Measurements from ENCODE around the gene CRB1. TPM values are rescaled to one million over a fixed set of nuclear protein-coding genes. Genes with fewer than 3 reads are reported as not detected.

Gene CRB1
- total RNA-seq, 2 donors from 2014 or later: not detected

DNA sequence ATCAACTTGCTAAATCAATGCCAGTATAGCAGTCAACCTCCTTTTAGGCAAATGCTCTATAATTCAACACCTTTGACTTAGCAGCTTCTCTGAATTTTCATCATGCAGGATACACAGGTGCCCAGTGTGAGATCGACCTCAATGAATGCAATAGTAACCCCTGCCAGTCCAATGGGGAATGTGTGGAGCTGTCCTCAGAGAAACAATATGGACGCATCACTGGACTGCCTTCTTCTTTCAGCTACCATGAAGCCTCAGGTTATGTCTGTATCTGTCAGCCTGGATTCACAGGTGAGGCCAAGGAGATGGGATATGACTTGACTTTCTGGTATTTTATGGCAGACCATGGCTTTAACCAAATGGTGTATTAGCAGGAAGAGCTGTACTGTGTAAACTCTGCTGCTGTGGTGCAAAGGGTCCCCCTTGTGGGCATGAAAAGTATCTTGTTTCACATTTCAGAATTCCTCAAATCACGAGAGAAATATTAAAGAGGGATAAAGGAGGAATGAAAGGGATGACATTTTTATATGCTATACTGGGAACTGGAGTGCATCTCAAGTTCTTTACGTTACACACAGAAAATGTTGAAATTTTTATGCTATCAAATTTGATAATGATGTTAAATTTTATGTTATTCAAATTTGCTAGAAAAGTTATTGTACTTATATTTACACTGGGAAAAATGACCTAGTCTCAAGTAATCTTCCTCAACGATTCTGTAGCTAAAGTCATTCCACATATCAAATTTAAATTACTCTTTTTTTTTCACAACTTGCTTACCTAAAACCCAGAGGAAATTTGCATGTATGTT, 88.9 kb downstream of the CRB1 start:
- DNase-seq: peak; percentile 64
- Histone ChIP-seq H3K27me3 (ENCODE audit: control insufficient read depth, insufficient read depth, low read length, poor library complexity, severe bottlenecking) (no peaks in the 10 kb centered on the region), H3K36me3 (ENCODE audit: control insufficient read depth, insufficient read depth, low read length) (no peaks in the 10 kb centered on the region), H3K4me3 (ENCODE audit: low read length) (no peak overlapping the region), H3K9ac (ENCODE audit: extremely low read depth, low read length, poor library complexity, severe bottlenecking) (no peak overlapping the region), H3K27ac (ENCODE audit: low read depth, low read length) (no peak overlapping the region), H3K4me1 (ENCODE audit: control insufficient read depth, insufficient read depth, low read length) (no peaks in the 10 kb centered on the region), H3K9me3 (ENCODE audit: control insufficient read depth, low read length) (no peaks in the 10 kb centered on the region)
- WGBS, 2 experiments (ENCODE audit: insufficient coverage in 1 of 2, insufficient read length in 1 of 2): 71 to 74% methylated on average over 2 to 5 of the region's 5 CpGs
- Mint-ChIP-seq H3K4me1 (no peaks in the 10 kb centered on the region), H3K36me3 (ENCODE audit: low read depth) (no peaks in the 10 kb centered on the region), H3K9me3 (no peaks in the 10 kb centered on the region), H3K4me3 (no peak overlapping the region), H3K27me3 (ENCODE audit: insufficient read depth) (no peaks in the 10 kb centered on the region), H3K27ac (no peak overlapping the region)
- TF ChIP-seq, protein P1, sequence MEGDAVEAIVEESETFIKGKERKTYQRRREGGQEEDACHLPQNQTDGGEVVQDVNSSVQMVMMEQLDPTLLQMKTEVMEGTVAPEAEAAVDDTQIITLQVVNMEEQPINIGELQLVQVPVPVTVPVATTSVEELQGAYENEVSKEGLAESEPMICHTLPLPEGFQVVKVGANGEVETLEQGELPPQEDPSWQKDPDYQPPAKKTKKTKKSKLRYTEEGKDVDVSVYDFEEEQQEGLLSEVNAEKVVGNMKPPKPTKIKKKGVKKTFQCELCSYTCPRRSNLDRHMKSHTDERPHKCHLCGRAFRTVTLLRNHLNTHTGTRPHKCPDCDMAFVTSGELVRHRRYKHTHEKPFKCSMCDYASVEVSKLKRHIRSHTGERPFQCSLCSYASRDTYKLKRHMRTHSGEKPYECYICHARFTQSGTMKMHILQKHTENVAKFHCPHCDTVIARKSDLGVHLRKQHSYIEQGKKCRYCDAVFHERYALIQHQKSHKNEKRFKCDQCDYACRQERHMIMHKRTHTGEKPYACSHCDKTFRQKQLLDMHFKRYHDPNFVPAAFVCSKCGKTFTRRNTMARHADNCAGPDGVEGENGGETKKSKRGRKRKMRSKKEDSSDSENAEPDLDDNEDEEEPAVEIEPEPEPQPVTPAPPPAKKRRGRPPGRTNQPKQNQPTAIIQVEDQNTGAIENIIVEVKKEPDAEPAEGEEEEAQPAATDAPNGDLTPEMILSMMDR (conservative IDR thresholded peaks at IDR 0.05): peak; percentile 91

DNA sequence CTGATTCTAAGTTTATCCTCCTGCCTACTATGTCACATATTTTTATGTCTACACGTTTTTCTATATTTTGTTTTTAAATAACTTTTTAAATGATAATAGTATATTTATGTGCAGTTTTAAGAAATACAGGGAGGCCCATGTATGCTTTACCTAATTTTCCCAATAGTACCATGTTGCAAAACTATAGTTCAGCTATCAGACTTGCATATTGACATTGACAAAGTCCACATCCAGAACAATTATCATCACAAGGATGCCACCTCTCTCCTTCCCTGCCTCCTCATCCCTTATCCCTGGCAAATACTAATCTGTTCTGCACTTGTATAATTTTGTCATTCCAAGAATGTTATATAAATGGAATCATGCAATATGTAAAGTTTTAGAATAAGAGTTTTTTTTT, 90.9 kb downstream of the CRB1 start:
- Histone ChIP-seq H3K27me3 (ENCODE audit: control insufficient read depth, insufficient read depth, low read length, poor library complexity, severe bottlenecking) (no peaks in the 10 kb centered on the region), H3K36me3 (ENCODE audit: control insufficient read depth, insufficient read depth, low read length) (no peaks in the 10 kb centered on the region), H3K9me3 (ENCODE audit: control insufficient read depth, low read length) (no peaks in the 10 kb centered on the region), H3K4me1 (ENCODE audit: control insufficient read depth, insufficient read depth, low read length) (no peaks in the 10 kb centered on the region), H3K9ac (ENCODE audit: extremely low read depth, low read length, poor library complexity, severe bottlenecking) (no peak overlapping the region), H3K4me3 (ENCODE audit: low read length) (no peak overlapping the region), H3K27ac (ENCODE audit: low read depth, low read length) (no peak overlapping the region)
- Mint-ChIP-seq H3K4me1 (no peaks in the 10 kb centered on the region), H3K27ac (no peak overlapping the region), H3K27me3 (ENCODE audit: insufficient read depth) (no peaks in the 10 kb centered on the region), H3K36me3 (ENCODE audit: low read depth) (no peaks in the 10 kb centered on the region), H3K9me3 (no peaks in the 10 kb centered on the region), H3K4me3 (no peak overlapping the region)
- no CpG with 5 or more reads among the region's 1 CpG for WGBS, 2 experiments (ENCODE audit: insufficient coverage in 1 of 2, insufficient read length in 1 of 2)
- DNase-seq: no peak
- TF ChIP-seq, protein P1 (conservative IDR thresholded peaks at IDR 0.05): no peak

DNA sequence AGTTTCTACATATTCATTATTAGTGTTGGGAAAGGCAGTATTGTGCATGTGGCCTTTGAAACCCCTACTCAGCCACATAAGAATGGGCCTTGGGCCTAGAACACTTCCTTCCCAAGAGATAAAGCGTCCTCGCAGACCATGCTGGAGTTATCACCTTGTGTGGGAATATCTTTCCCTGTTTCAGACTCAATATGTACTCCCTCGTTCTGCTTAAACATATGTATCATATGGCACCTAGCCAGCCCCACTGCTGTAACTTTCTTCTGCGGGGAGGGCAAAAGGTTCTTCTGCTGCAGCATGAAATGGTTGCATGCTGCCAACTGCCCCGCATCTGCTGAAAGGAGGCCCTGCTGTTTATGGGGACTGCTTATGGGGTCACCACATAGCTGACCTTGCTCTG, 92.0 kb downstream of the CRB1 start:
- 93 to 97% methylated on average over 5 of the region's 5 CpGs for WGBS, 2 experiments (ENCODE audit: insufficient coverage in 1 of 2, insufficient read length in 1 of 2)
- H3K27me3 Mint-ChIP-seq (ENCODE audit: insufficient read depth): no peaks in the 10 kb centered on the region

More for the DNA sequence above, 92.0 kb downstream of the CRB1 start:
- no peaks in the 10 kb centered on the region for H3K4me1 ChIP-seq (ENCODE audit: control insufficient read depth, insufficient read depth, low read length)
- no peak overlapping the region for H3K27ac ChIP-seq (ENCODE audit: low read depth, low read length)
- no peaks in the 10 kb centered on the region for H3K36me3 Mint-ChIP-seq (ENCODE audit: low read depth)
- TF ChIP-seq, protein P1 (conservative IDR thresholded peaks at IDR 0.05): no peak
- no peak overlapping the region for H3K27ac Mint-ChIP-seq
- H3K4me3 Mint-ChIP-seq: no peak overlapping the region
- H3K4me3 ChIP-seq (ENCODE audit: low read length): no peak overlapping the region
- no peaks in the 10 kb centered on the region for H3K36me3 ChIP-seq (ENCODE audit: control insufficient read depth, insufficient read depth, low read length)
- H3K27me3 ChIP-seq (ENCODE audit: control insufficient read depth, insufficient read depth, low read length, poor library complexity, severe bottlenecking): no peaks in the 10 kb centered on the region
- no peak overlapping the region for H3K9ac ChIP-seq (ENCODE audit: extremely low read depth, low read length, poor library complexity, severe bottlenecking)
- H3K4me1 Mint-ChIP-seq: no peaks in the 10 kb centered on the region
- H3K9me3 Mint-ChIP-seq: no peaks in the 10 kb centered on the region
- no peak for DNase-seq
- H3K9me3 ChIP-seq (ENCODE audit: control insufficient read depth, low read length): no peaks in the 10 kb centered on the region
